HepG2 (cell line): Measurements from ENCODE around the gene MAP3K3. TPM values are rescaled to one million over a fixed set of nuclear protein-coding genes. Genes with fewer than 3 reads are reported as not detected.
A peak's percentile ranks its signal among the peaks of the same experiment; 100 is the strongest.

Experiments used
- HNRNPL ChIP-seq: fragments of 200-400 bp; formaldehyde crosslinking; IDR thresholded peaks from 2 replicates; pipeline ENCODE4 v1.6.1; 2017; ENCODE audit warnings: mild to moderate bottlenecking, low read depth, low read length
- KDM3A ChIP-seq: IDR thresholded peaks from 2 replicates; pipeline ENCODE4 v1.6.1; 2018; ENCODE audit warnings: low read depth, missing compliant biosample characterization
- PRMT3 ChIP-seq: sonication (generic); formaldehyde crosslinking; IDR thresholded peaks from 2 replicates; pipeline ENCODE4 v1.8.1; 2022; ENCODE audit warnings: low read depth, mild to moderate bottlenecking, moderate library complexity, missing genetic modification reagents, borderline replicate concordance
- RFXAP ChIP-seq: sonication (generic); formaldehyde crosslinking; IDR thresholded peaks from 2 replicates; pipeline ENCODE4 v1.4.0; 2020; ENCODE audit warnings: missing genetic modification reagents, borderline replicate concordance
- SIN3B ChIP-seq: fragments of 150-350 bp; IDR thresholded peaks from 2 replicates; pipeline ENCODE4 v1.6.1; 2014; ENCODE audit warnings: low read length
- SP5 ChIP-seq: IDR thresholded peaks from 2 replicates; pipeline ENCODE4 v1.6.1; 2016; ENCODE audit warnings: low read depth, borderline replicate concordance
- STAG1 ChIP-seq: sonication (generic); formaldehyde crosslinking; IDR thresholded peaks from 2 replicates; pipeline ENCODE4 v1.4.0; 2020; ENCODE audit warnings: missing genetic modification reagents
- TCF7 ChIP-seq: sonication (generic); IDR thresholded peaks from 2 replicates; pipeline ENCODE4 v1.6.1; 2016; ENCODE audit warnings: antibody characterized with exemption, low read depth
- ZEB1 ChIP-seq: IDR thresholded peaks from 2 replicates; pipeline ENCODE4 v1.6.1; 2012; ENCODE audit warnings: mild to moderate bottlenecking, low read depth, inconsistent platforms; ENCODE audit not compliant: insufficient replicate concordance
- ZNF317 ChIP-seq: sonication (generic); formaldehyde crosslinking; IDR thresholded peaks from 2 replicates; pipeline ENCODE4 v1.5.0; 2020; ENCODE audit warnings: mild to moderate bottlenecking, missing genetic modification reagents
- ZNF552 ChIP-seq: sonication (generic); formaldehyde crosslinking; IDR thresholded peaks from 2 replicates; pipeline ENCODE4 v1.9.0; 2022; ENCODE audit warnings: missing genetic modification reagents, mild to moderate bottlenecking, borderline replicate concordance
- ZNF615 ChIP-seq: sonication (generic); formaldehyde crosslinking; IDR thresholded peaks from 2 replicates; pipeline ENCODE4 v1.5.0; 2020; ENCODE audit warnings: mild to moderate bottlenecking, missing genetic modification reagents, borderline replicate concordance
- ZNF766 ChIP-seq: sonication (generic); formaldehyde crosslinking; IDR thresholded peaks from 2 replicates; pipeline ENCODE4 v1.5.0; 2020; ENCODE audit warnings: missing genetic modification reagents, borderline replicate concordance
- polyA plus RNA-seq, 8 experiments: library from polyadenylated mRNA; depleted of rRNA in 3 of 8; stranded (reverse) in 7 of 8; unstranded in 1 of 8; fragments of >200 nt; fragmentation: Illumina TruSeq in 4 of 8; extraction: Trizol in 4 of 8; gene quantifications; 2 replicates each; pipeline versions ENCODE4 v1.2.1 to v1.2.3, GENCODE V29; 2011 to 2016; ENCODE audit warnings: low read depth in 4 of 8, missing spikeins in 1 of 8, mixed read lengths in 1 of 8; ENCODE audit not compliant: insufficient read depth in 1 of 8
- total RNA-seq, 5 experiments: library from RNA; depleted of rRNA; stranded (reverse); fragments of >200 nt; fragmentation: Illumina TruSeq; extraction: Trizol; gene quantifications; 2 replicates each; pipeline ENCODE4 v1.2.3, GENCODE V29; 2016; ENCODE audit warnings: low read depth in 1 of 5
- TF ChIP-seq, protein P1 (sequence below): sonication (generic); formaldehyde crosslinking; IDR thresholded peaks from 2 replicates; pipeline ENCODE4 v1.5.0; 2020; ENCODE audit warnings: missing genetic modification reagents
- TF ChIP-seq, protein P2 (sequence below): sonication (generic); formaldehyde crosslinking; IDR thresholded peaks from 2 replicates; pipeline ENCODE4 v1.5.0; 2020; ENCODE audit warnings: mild to moderate bottlenecking, missing genetic modification reagents
- TF ChIP-seq, protein P3 (sequence below): sonication (generic); formaldehyde crosslinking; IDR thresholded peaks from 2 replicates; pipeline ENCODE4 v1.8.0; 2022; ENCODE audit warnings: low read depth, missing genetic modification reagents
- TF ChIP-seq, protein P4 (sequence below): fragments of 450-650 bp; IDR thresholded peaks from 2 replicates; pipeline ENCODE4 v1.6.1; 2017; ENCODE audit warnings: mild to moderate bottlenecking
- TF ChIP-seq, protein P5 (sequence below): sonication (generic); formaldehyde crosslinking; IDR thresholded peaks from 2 replicates; pipeline ENCODE4 v1.5.0; 2020; ENCODE audit warnings: missing genetic modification reagents
- TF ChIP-seq, protein P6 (sequence below): IDR thresholded peaks from 2 replicates; pipeline ENCODE4 v1.6.1; 2016; ENCODE audit warnings: missing genetic modification reagents, missing compliant biosample characterization

The MAP3K3 gene
- total and polyA plus RNA-seq, 2 of the 13 experiments (the other 11 are each of a cell fraction or from before 2014, with no cell fraction given): 17.7 to 21.8 TPM

DNA sequence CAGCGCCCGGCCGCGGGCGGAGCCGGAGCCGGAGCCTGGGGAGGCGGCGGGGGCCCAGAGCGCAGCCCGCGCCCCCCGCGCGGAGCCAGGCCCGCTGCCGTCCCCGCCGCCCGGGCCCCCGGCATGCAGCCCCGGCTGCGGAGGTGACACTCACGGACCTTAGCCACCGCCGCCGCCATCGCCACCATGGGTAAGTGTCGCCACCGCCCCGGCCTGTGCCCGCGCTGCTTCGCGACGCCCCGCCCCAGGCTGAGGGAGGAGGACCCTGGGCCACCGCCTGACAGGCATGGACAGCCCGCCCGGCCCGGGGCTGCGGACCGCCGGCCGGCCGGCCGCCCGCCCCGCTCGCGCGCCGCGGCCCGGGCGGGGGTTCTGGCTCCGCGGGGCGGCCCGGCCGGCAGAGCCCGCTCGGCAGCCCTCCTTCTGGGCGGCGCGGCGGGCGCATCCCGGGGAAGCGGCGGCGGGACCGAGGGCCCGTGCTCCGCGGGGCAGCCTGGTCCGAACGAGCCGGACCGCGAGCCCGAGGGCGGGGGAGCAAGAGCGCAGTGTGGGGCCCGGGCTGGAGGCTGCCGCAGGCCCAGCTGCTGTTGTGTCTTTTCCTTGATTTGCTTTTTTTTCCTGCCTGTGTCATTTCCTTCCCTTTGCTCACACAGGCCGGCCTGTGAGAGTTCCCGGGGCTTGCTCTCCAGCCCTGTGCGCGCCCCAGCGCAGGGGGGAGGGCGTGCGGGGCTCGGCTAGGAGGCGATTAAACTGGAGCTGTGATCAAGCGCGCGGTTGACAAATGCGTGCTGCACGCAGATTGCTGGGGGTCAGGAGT is 565 bp downstream of the MAP3K3 start (continued):
- TF ChIP-seq, protein P1, sequence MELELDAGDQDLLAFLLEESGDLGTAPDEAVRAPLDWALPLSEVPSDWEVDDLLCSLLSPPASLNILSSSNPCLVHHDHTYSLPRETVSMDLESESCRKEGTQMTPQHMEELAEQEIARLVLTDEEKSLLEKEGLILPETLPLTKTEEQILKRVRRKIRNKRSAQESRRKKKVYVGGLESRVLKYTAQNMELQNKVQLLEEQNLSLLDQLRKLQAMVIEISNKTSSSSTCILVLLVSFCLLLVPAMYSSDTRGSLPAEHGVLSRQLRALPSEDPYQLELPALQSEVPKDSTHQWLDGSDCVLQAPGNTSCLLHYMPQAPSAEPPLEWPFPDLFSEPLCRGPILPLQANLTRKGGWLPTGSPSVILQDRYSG (CRISPR knock-in tag): no peak
- no peak for TF ChIP-seq ZNF615 (CRISPR knock-in tag)
- TF ChIP-seq PRMT3 (CRISPR knock-in tag): no peak
- TF ChIP-seq ZNF317 (CRISPR knock-in tag): no peak
- TF ChIP-seq, protein P2, sequence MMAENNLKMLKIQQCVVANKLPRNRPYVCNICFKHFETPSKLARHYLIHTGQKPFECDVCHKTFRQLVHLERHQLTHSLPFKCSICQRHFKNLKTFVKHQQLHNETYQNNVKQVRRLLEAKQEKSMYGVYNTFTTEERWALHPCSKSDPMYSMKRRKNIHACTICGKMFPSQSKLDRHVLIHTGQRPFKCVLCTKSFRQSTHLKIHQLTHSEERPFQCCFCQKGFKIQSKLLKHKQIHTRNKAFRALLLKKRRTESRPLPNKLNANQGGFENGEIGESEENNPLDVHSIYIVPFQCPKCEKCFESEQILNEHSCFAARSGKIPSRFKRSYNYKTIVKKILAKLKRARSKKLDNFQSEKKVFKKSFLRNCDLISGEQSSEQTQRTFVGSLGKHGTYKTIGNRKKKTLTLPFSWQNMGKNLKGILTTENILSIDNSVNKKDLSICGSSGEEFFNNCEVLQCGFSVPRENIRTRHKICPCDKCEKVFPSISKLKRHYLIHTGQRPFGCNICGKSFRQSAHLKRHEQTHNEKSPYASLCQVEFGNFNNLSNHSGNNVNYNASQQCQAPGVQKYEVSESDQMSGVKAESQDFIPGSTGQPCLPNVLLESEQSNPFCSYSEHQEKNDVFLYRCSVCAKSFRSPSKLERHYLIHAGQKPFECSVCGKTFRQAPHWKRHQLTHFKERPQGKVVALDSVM (CRISPR knock-in tag): no peak
- no peak for TF ChIP-seq ZEB1
- TF ChIP-seq RFXAP (CRISPR knock-in tag): 0 out of 2 replicates have a peak, but pooled peaks have one; percentile 30
- TF ChIP-seq KDM3A (CRISPR knock-in tag): no peak
- TF ChIP-seq, protein P3, sequence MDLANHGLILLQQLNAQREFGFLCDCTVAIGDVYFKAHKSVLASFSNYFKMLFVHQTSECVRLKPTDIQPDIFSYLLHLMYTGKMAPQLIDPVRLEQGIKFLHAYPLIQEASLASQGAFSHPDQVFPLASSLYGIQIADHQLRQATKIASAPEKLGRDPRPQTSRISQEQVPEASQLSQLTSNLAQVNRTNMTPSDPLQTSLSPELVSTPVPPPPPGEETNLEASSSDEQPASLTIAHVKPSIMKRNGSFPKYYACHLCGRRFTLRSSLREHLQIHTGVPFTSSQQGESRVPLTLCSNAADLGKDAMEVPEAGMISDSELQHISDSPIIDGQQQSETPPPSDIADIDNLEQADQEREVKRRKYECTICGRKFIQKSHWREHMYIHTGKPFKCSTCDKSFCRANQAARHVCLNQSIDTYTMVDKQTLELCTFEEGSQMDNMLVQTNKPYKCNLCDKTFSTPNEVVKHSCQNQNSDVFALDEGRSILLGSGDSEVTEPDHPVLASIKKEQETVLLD (CRISPR knock-in tag): peak; percentile 36; the same call in 1 of the 2 replicates
- no peak for TF ChIP-seq STAG1
- no peak for TF ChIP-seq ZNF552 (CRISPR knock-in tag)
- TF ChIP-seq ZNF766 (CRISPR knock-in tag): 0 out of 2 replicates have a peak, but pooled peaks have one; percentile 2
- TF ChIP-seq, protein P4, sequence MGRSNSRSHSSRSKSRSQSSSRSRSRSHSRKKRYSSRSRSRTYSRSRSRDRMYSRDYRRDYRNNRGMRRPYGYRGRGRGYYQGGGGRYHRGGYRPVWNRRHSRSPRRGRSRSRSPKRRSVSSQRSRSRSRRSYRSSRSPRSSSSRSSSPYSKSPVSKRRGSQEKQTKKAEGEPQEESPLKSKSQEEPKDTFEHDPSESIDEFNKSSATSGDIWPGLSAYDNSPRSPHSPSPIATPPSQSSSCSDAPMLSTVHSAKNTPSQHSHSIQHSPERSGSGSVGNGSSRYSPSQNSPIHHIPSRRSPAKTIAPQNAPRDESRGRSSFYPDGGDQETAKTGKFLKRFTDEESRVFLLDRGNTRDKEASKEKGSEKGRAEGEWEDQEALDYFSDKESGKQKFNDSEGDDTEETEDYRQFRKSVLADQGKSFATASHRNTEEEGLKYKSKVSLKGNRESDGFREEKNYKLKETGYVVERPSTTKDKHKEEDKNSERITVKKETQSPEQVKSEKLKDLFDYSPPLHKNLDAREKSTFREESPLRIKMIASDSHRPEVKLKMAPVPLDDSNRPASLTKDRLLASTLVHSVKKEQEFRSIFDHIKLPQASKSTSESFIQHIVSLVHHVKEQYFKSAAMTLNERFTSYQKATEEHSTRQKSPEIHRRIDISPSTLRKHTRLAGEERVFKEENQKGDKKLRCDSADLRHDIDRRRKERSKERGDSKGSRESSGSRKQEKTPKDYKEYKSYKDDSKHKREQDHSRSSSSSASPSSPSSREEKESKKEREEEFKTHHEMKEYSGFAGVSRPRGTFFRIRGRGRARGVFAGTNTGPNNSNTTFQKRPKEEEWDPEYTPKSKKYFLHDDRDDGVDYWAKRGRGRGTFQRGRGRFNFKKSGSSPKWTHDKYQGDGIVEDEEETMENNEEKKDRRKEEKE: no peak
- TF ChIP-seq, protein P5, sequence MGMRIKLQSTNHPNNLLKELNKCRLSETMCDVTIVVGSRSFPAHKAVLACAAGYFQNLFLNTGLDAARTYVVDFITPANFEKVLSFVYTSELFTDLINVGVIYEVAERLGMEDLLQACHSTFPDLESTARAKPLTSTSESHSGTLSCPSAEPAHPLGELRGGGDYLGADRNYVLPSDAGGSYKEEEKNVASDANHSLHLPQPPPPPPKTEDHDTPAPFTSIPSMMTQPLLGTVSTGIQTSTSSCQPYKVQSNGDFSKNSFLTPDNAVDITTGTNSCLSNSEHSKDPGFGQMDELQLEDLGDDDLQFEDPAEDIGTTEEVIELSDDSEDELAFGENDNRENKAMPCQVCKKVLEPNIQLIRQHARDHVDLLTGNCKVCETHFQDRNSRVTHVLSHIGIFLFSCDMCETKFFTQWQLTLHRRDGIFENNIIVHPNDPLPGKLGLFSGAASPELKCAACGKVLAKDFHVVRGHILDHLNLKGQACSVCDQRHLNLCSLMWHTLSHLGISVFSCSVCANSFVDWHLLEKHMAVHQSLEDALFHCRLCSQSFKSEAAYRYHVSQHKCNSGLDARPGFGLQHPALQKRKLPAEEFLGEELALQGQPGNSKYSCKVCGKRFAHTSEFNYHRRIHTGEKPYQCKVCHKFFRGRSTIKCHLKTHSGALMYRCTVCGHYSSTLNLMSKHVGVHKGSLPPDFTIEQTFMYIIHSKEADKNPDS (CRISPR knock-in tag): no peak
- no peak for TF ChIP-seq HNRNPL
- TF ChIP-seq, protein P6, sequence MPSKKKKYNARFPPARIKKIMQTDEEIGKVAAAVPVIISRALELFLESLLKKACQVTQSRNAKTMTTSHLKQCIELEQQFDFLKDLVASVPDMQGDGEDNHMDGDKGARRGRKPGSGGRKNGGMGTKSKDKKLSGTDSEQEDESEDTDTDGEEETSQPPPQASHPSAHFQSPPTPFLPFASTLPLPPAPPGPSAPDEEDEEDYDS (CRISPR knock-in tag): no peak
- TF ChIP-seq SP5 (CRISPR knock-in tag): 0 out of 2 replicates have a peak, but pooled peaks have one; percentile 8
- no peak for TF ChIP-seq TCF7
- no peak for TF ChIP-seq SIN3B
